GM21529 (cell line): ENCODE measurements around the gene HLA-B.
A peak's percentile ranks its signal among the peaks of the same experiment; 100 is the strongest.
"Not testable (repeated sequence)": the region's sequence is repeated elsewhere in the genome, so short reads cannot be mapped to it uniquely, and the experiment has no call there.

ENCODE experiments used
- ATAC-seq: cut with Tn5 transposase; IDR thresholded peaks from one replicate; pipeline ENCODE4 v1.9.1; 2021; ENCODE audit not compliant: unreplicated experiment

The HLA-B gene

GRCh38 chr6:31356946-31357466, at the start of gene HLA-B:
HLA-B (minus strand) TSS chr6:31357179; CDS start chr6:31357158, 21 bp downstream.
- peak; percentile 78 for ATAC-seq

GRCh38 chr6:31405996-31406395, 49.0 kb upstream of the HLA-B start:
- no peak for ATAC-seq

- not testable (repeated sequence) for ATAC-seq
Observed at GRCh38 chr6:31404061-31404364, 47.0 kb upstream of the HLA-B start.

GRCh38 chr6:31403283-31404060, 46.5 kb upstream of the HLA-B start, which contains the start of gene MICA:
MICA (plus strand) TSS chr6:31403595; CDS start chr6:31403633, 38 bp downstream.
- ATAC-seq, result peak; percentile 44

- ATAC-seq, result peak; percentile 12
Observed at GRCh38 chr6:31402324-31403282, 45.6 kb upstream of the HLA-B start.

GRCh38 chr6:31401403-31401802, 44.4 kb upstream of the HLA-B start:
- no peak for ATAC-seq

GRCh38 chr6:31400467-31401289, 43.7 kb upstream of the HLA-B start:
- peak; percentile 35 for ATAC-seq

GRCh38 chr6:31399589-31400466, 42.8 kb upstream of the HLA-B start:
- ATAC-seq, result peak; percentile 35

GRCh38 chr6:31397901-31398525, 41.0 kb upstream of the HLA-B start:
- no peak for ATAC-seq

- not testable (repeated sequence) for ATAC-seq
Observed at GRCh38 chr6:31397153-31397499, 40.1 kb upstream of the HLA-B start.

GRCh38 chr6:31396422-31397152, 39.6 kb upstream of the HLA-B start:
- ATAC-seq, result no peak

GRCh38 chr6:31395832-31396231, 38.9 kb upstream of the HLA-B start:
- ATAC-seq, result no peak

- no peak for ATAC-seq
Observed at GRCh38 chr6:31394381-31394780, 37.4 kb upstream of the HLA-B start.

GRCh38 chr6:31393932-31394331, 37.0 kb upstream of the HLA-B start:
- ATAC-seq, result no peak

- not testable (repeated sequence) for ATAC-seq
Observed at GRCh38 chr6:31389802-31390132, 32.8 kb upstream of the HLA-B start.

- not testable (repeated sequence) for ATAC-seq
Observed at GRCh38 chr6:31388916-31389801, 32.2 kb upstream of the HLA-B start.

- ATAC-seq, result no peak
Observed at GRCh38 chr6:31386977-31387376, 30.0 kb upstream of the HLA-B start.

GRCh38 chr6:31386099-31386498, 29.1 kb upstream of the HLA-B start:
- no peak for ATAC-seq
